ENCODE measurements around the gene ZBTB21. TPM values are rescaled to one million over a fixed set of nuclear protein-coding genes. Genes with fewer than 3 reads are reported as not detected.

ZBTB21 gene
- total and polyA plus RNA-seq, 2 of the 4 experiments (the other 2 are of a cell fraction) = 6.8 to 12.0 TPM

- TF ChIP-seq USF2 (IDR thresholded peaks at IDR 0.05; ENCODE audit: low read depth, low read length) (peak; percentile 33; the same call in 1 of the 2 replicates), RAD21 (IDR thresholded peaks at IDR 0.05; ENCODE audit: low read length) (peak; percentile 14), MAFK (IDR thresholded peaks at IDR 0.05; ENCODE audit: low read depth, low read length) (peak; percentile 36; the same call in 1 of the 2 replicates)
Measured at GRCh38 chr21:42002421-42002958, 7.7 kb downstream of the ZBTB21 start (continued).

- H2AK9ac ChIP-seq (replicated peaks; ENCODE audit: low read depth, low read length, poor library complexity) = no peak overlapping the region
- peaks cover 29% of the 10 kb centered on the region for H3K9me1 ChIP-seq (ENCODE audit: insufficient read depth, low read length)
- H3K27me3 ChIP-seq (ENCODE audit: control insufficient read depth, insufficient read depth, low read length) = no peaks in the 10 kb centered on the region
- peak overlapping the region; percentile 61 for H2AK5ac ChIP-seq (ENCODE audit: low read depth, low read length)
- peak overlapping the region; percentile 96 for H3K18ac ChIP-seq (ENCODE audit: low read depth, low read length)
- H2BK5ac ChIP-seq (ENCODE audit: low read depth, low read length, poor library complexity, severe bottlenecking) = peak overlapping the region; percentile 94
- H4K8ac ChIP-seq (ENCODE audit: low read depth in 2 of 2, low read length in 2 of 2) = peak overlapping the region; percentile 10 to 33; a peak in 2 of 4 replicates
- TF ChIP-seq CTCF (conservative IDR thresholded peaks at IDR 0.05; ENCODE audit: low read depth, low read length) (no peak), FOS (IDR thresholded peaks at IDR 0.05; ENCODE audit: low read depth, low read length) (no peak), ELK1 (IDR thresholded peaks at IDR 0.05; ENCODE audit: borderline replicate concordance, low read depth, low read length) (no peak), BHLHE40 (IDR thresholded peaks at IDR 0.05; ENCODE audit: low read depth, low read length) (no peak), MAZ (IDR thresholded peaks at IDR 0.05; ENCODE audit: borderline replicate concordance, low read depth, low read length) (no peak), MAFK (IDR thresholded peaks at IDR 0.05; ENCODE audit: low read depth, low read length) (no peak)
- peak overlapping the region; percentile 55 for H3K27ac ChIP-seq (ENCODE audit: insufficient read depth, low read length)
- peak overlapping the region; percentile 36 for H4K91ac ChIP-seq (ENCODE audit: insufficient read depth, low read depth, low read length)
- no peak overlapping the region; the same call in 1 of the 2 replicates for H3K56ac ChIP-seq (ENCODE audit: extremely low read depth, insufficient read depth, low read length)
- no TSS peak for BruUV-seq (replicated peaks)
- CTCF ChIA-PET = interaction anchor here (0.7 kb wide), 1 partner anchor 327 kb away, joined by 3 read pairs; no protein-coding TSS in a partner anchor
- no peak overlapping the region for H2AFZ ChIP-seq (replicated peaks; ENCODE audit: low read length, poor library complexity)
- no peaks in the 10 kb centered on the region; the same call in 1 of the 2 replicates for H4K20me1 ChIP-seq (ENCODE audit: insufficient read depth, low read length)
- peak overlapping the region; percentile 47 for H3K14ac ChIP-seq (replicated peaks; ENCODE audit: low read depth, low read length)
- in situ Hi-C loops (cut with MboI; ENCODE audit: low sequenced_read_pairs) (loop anchor here (5.0 kb wide), 1 partner anchor 96 kb away; no protein-coding TSS in a partner anchor), intact Hi-C loops (cut with micrococcal nuclease) (loop anchor here (2.0 kb wide), 2 partner anchors 45 to 97 kb away; no protein-coding TSS in a partner anchor), dilution Hi-C loops (cut with HindIII; ENCODE audit: low sequenced_read_pairs, unreplicated experiment) (no loop called here)
- peak overlapping the region; percentile 42; the same call in 1 of the 3 replicates for H2BK15ac ChIP-seq (ENCODE audit: low read depth, low read length)
- peaks cover 15% of the 10 kb centered on the region for H3K4me1 ChIP-seq (ENCODE audit: control insufficient read depth, insufficient read depth, low read length)
- peak overlapping the region; percentile 19; the same call in 1 of the 2 replicates for H2BK20ac ChIP-seq (ENCODE audit: low read depth, low read length)
- DNase-seq (no peak), ATAC-seq (ENCODE audit: low read depth) (no peak)
- POLR2A ChIA-PET (ENCODE audit: unreplicated experiment) = interaction anchor here (0.9 kb wide), 1 partner anchor 96 kb away, joined by 3 read pairs; no protein-coding TSS in a partner anchor
- peak overlapping the region; percentile 39; the same call in 1 of the 2 replicates for H3K4me2 ChIP-seq (ENCODE audit: low read depth, low read length)
- peaks cover 32 to 77% of the 10 kb centered on the region in 2 experiments for H3K79me1 ChIP-seq (ENCODE audit: low read depth in 1 of 2, low read length in 2 of 2)
- no CpG with 5 or more reads among the region's 2 CpGs for WGBS, 2 experiments (ENCODE audit: extremely low coverage in 2 of 2, insufficient read length in 1 of 2)
- no peak overlapping the region for H3K4me3 ChIP-seq (ENCODE audit: insufficient read depth, low read depth, low read length)
- no peak overlapping the region for H3K23ac ChIP-seq (ENCODE audit: low read depth, low read length)
- peak overlapping the region; percentile 97 for H4K5ac ChIP-seq (ENCODE audit: low read depth, low read length)
- H2BK120ac ChIP-seq (ENCODE audit: low read depth, low read length) = peak overlapping the region; percentile 59
- H3K36me3 ChIP-seq (ENCODE audit: control insufficient read depth, insufficient read depth, low read length) = peaks cover 20% of the 10 kb centered on the region
- peak overlapping the region; percentile 77 for H3K4ac ChIP-seq (ENCODE audit: low read depth, low read length)
- H3K9me3 ChIP-seq (ENCODE audit: control insufficient read depth, insufficient read depth, low read length) = no peaks in the 10 kb centered on the region
- peak overlapping the region; percentile 51 for H3K9ac ChIP-seq (ENCODE audit: low read depth, low read length)
Measured at GRCh38 chr21:42001781-42002180, 8.4 kb downstream of the ZBTB21 start.
